HepG2 (cell line): Measurements from ENCODE around the gene AFAP1L2.

Source experiments
- CHD2 ChIP-seq: IDR thresholded peaks from 2 replicates; pipeline ENCODE4 v1.6.1; 2011; ENCODE audit warnings: low read depth, low read length, improper control_type of control experiment
- CTCF ChIP-seq: sonication (generic); formaldehyde crosslinking; IDR thresholded peaks from 2 replicates; pipeline ENCODE4 v1.5.0; 2020; ENCODE audit warnings: mild to moderate bottlenecking, missing genetic modification reagents, moderate library complexity
- HNF4G ChIP-seq, 2 experiments: sonication (generic) in 1 of 2; formaldehyde crosslinking in 1 of 2; IDR thresholded peaks; 2 replicates each; pipeline versions ENCODE4 v1.4.0 to v1.6.1; 2011 to 2020; ENCODE audit warnings: borderline replicate concordance in 2 of 2, low read depth in 2 of 2, mild to moderate bottlenecking in 2 of 2, low read length in 1 of 2, missing genetic modification reagents in 1 of 2, moderate library complexity in 1 of 2
- MXI1 ChIP-seq: IDR thresholded peaks from 3 replicates; pipeline ENCODE4 v1.6.1; 2012; ENCODE audit warnings: low read depth, low read length, inconsistent platforms, borderline replicate concordance
- POLR2A ChIP-seq, 2 experiments: IDR thresholded peaks; 2 replicates each; pipeline ENCODE4 v1.6.1; 2011; ENCODE audit warnings: low read depth in 2 of 2, low read length in 2 of 2, mild to moderate bottlenecking in 1 of 2, moderate library complexity in 1 of 2; ENCODE audit not compliant: insufficient read depth in 1 of 2
- POLR2AphosphoS5 ChIP-seq: IDR thresholded peaks from 2 replicates; pipeline ENCODE4 v1.6.1; 2012; ENCODE audit warnings: low read depth, low read length
- THAP9 ChIP-seq: sonication (generic); formaldehyde crosslinking; IDR thresholded peaks from 2 replicates; pipeline ENCODE4; 2020; ENCODE audit warnings: missing genetic modification reagents, mild to moderate bottlenecking, borderline replicate concordance

GRCh38 chr10:114304017-114304570, 100.2 kb downstream of the AFAP1L2 start:
- no peak for TF ChIP-seq MXI1
- TF ChIP-seq CTCF, result peak; percentile 89
- TF ChIP-seq POLR2AphosphoS5, result no peak
- TF ChIP-seq POLR2A (IDR thresholded peaks at IDR 0.05; ENCODE audit: insufficient read depth in 1 of 2, low read depth in 2 of 2, low read length in 2 of 2), result no peak
- TF ChIP-seq CHD2, result no peak
- TF ChIP-seq THAP9, result no peak
- no peak for TF ChIP-seq HNF4G (IDR thresholded peaks at IDR 0.05; ENCODE audit: borderline replicate concordance, low read depth, low read length)
- no peak for TF ChIP-seq HNF4G (CRISPR knock-in tag; IDR thresholded peaks at IDR 0.05; ENCODE audit: borderline replicate concordance, low read depth)
